Panc1 (cell line): ENCODE measurements around the gene TMEM88.

Source experiments
- CTCF ChIP-seq: fragments of 450-650 bp; IDR thresholded peaks from 2 replicates; pipeline ENCODE4 v1.5.1; 2017; ENCODE audit warnings: mild to moderate bottlenecking
- POLR2AphosphoS5 ChIP-seq: IDR thresholded peaks from 2 replicates; pipeline ENCODE4 v1.6.1; 2012; ENCODE audit warnings: mild to moderate bottlenecking, low read depth, low read length, moderate library complexity

DNA sequence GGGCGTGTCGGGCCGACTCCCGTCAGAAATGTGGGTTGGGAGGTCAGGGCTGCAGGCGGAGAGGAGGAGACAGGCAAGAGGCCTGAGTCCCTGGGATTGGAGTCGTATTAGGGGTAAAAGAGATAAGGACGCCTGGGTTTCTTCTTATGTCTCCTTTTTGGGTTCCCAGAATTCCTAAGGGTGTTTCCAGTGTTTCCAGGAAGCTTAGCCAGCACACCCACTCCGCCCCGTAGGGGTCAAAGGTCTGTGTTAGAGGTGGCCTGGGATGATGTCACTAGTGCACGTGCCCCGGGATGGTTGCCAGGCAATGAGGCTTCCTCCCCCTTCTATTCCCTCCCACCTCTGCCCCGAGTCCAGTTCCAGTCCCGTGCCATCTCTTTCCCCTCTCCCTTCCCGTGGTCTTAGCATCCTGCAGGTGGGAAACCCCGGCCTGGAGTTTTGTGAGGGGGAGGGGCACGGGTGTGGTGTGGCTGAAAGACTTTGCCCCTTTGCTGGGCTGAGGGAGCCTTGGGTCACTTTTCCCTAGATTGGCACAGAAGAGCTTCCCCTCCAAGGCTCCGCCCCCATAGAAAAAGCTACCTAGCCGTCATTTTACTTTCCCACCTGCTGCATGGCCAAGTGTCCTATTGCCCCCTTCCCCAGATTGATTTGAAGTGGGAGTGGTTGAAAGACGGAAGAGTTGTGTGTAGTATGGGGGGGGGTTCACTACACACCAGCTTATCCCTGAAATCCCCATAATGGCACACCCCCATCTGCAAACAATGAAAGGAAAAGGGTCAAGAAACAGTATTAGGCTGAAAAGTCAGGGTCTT lies 18.1 kb upstream of the TMEM88 start:
- TF ChIP-seq CTCF (no peak), POLR2AphosphoS5 (peak; percentile 56; the same call in 1 of the 2 replicates)
